HG03442 (cell line): Measurements from ENCODE around the gene PIK3C2G.

Source experiments
- ATAC-seq: cut with Tn5 transposase; IDR thresholded peaks from one replicate; pipeline ENCODE4 v1.9.1; 2021; ENCODE audit warnings: mild to moderate bottlenecking, moderate library complexity; ENCODE audit not compliant: unreplicated experiment

Gene PIK3C2G

GRCh38 chr12:18402872-18403611 lies 141.7 kb downstream of the PIK3C2G start:
- ATAC-seq = no peak

- no peak for ATAC-seq
These were observed 150.1 kb downstream of the PIK3C2G start for GRCh38 chr12:18411453-18411852.

GRCh38 chr12:18414671-18415070 lies 153.4 kb downstream of the PIK3C2G start:
- no peak for ATAC-seq

GRCh38 chr12:18415227-18415626 lies 153.9 kb downstream of the PIK3C2G start:
- no peak for ATAC-seq

- no peak for ATAC-seq
These were observed 155.1 kb downstream of the PIK3C2G start for GRCh38 chr12:18416412-18416811.

GRCh38 chr12:18419311-18419710 lies 158.0 kb downstream of the PIK3C2G start:
- ATAC-seq = no peak

GRCh38 chr12:18421867-18422266 lies 160.5 kb downstream of the PIK3C2G start:
- no peak for ATAC-seq

GRCh38 chr12:18422871-18423270 lies 161.6 kb downstream of the PIK3C2G start:
- ATAC-seq = no peak

- ATAC-seq = no peak
These were observed 163.5 kb downstream of the PIK3C2G start for GRCh38 chr12:18424857-18425256.

- ATAC-seq = no peak
These were observed 166.2 kb downstream of the PIK3C2G start for GRCh38 chr12:18427520-18427919.

GRCh38 chr12:18428416-18428815 lies 167.1 kb downstream of the PIK3C2G start:
- no peak for ATAC-seq

GRCh38 chr12:18429366-18429765 lies 168.0 kb downstream of the PIK3C2G start:
- ATAC-seq = no peak

GRCh38 chr12:18430425-18431048 lies 169.2 kb downstream of the PIK3C2G start:
- ATAC-seq = peak; percentile 69

- no peak for ATAC-seq
These were observed 170.5 kb downstream of the PIK3C2G start for GRCh38 chr12:18431771-18432170.

GRCh38 chr12:18432206-18432605 lies 170.9 kb downstream of the PIK3C2G start:
- no peak for ATAC-seq

GRCh38 chr12:18436170-18436569 lies 174.9 kb downstream of the PIK3C2G start:
- no peak for ATAC-seq

GRCh38 chr12:18439541-18439940 lies 178.2 kb downstream of the PIK3C2G start:
- ATAC-seq = no peak

- ATAC-seq = no peak
These were observed 182.6 kb downstream of the PIK3C2G start for GRCh38 chr12:18443768-18444437.

GRCh38 chr12:18446061-18446644 lies 184.8 kb downstream of the PIK3C2G start:
- ATAC-seq = no peak

- ATAC-seq = no peak
These were observed 193.0 kb downstream of the PIK3C2G start for GRCh38 chr12:18454330-18454729.

GRCh38 chr12:18456344-18456743 lies 195.0 kb downstream of the PIK3C2G start:
- ATAC-seq = no peak

GRCh38 chr12:18457362-18457761 lies 196.0 kb downstream of the PIK3C2G start:
- ATAC-seq = no peak
